ENCODE measurements around the gene MEF2D.

MEF2D gene

DNA sequence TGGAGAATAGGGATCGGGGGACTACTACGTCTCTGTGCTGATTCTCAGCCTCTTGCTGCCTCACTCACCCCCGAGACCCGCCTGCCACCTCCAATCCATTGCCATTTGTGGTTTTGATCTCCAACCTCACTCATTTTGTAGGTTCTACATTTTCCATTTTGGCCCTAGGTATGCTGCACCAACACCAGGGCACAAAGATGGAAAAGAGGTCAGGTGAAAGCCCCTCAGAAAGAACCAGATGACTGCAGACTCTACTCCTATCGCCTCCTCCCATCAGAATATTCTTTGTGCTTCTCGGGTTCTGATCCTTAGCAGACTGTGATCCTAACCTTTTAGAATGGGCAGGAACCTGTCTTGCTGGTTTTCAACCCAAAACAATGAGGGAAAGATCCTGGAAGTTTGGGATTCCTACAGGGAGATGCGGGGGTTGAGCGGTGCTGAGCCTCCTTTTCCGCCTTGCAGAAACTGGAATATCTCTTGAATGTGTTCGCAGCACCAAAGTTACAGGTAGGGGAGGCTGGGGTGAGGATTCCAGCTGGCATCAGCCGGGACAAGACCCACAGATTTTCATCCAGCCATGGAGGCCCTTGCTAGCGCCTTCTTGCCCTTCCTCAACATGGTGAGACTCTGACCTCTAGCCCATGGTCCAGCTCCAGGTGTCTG is 78.5 kb downstream of the MEF2D start:
- no peak for DNase-seq

DNA sequence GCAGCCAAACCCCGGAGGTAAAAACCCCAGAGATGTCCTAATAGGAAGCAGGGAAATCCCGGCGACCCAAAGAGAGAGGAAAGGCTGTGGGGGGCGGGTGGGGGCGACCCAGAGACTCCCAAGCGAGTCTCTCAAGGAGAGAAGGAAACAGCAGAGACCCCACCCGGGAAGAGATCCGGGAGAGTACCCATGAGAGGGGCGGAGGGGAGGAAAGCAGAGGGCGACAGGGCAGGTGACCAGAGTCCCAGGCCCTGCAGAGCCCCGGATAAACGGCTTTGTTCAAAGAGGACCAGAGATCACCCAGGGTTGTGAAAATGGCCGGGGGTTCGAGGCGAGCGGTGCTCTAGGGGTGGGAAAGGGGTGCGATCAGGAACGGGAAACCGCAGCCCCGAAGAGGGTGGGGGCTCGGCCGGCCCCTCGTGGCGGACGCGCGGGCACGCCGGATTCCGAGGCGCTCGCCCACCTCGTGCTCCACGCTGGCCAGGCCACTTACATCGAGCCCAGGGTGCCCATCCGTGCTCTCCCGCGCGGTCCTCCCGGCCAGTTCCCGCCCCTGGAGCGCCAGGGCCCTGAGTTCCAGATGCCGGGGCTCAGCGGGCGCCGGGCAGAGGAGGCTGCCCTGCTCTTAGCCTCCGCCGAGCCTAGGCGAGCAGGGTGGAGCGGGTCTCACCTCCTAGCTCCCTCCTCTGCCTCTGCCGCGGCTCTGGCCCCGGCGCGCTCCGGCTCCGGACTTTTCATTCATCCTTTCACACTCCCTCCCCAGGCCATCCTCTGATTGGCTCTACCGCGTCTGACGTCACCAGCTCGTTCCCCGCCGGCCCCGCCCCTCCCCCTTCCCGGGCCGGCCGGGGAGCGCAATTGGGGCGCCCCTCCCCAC is 79.3 kb downstream of the MEF2D start:
- peak; percentile 42 for DNase-seq

DNA sequence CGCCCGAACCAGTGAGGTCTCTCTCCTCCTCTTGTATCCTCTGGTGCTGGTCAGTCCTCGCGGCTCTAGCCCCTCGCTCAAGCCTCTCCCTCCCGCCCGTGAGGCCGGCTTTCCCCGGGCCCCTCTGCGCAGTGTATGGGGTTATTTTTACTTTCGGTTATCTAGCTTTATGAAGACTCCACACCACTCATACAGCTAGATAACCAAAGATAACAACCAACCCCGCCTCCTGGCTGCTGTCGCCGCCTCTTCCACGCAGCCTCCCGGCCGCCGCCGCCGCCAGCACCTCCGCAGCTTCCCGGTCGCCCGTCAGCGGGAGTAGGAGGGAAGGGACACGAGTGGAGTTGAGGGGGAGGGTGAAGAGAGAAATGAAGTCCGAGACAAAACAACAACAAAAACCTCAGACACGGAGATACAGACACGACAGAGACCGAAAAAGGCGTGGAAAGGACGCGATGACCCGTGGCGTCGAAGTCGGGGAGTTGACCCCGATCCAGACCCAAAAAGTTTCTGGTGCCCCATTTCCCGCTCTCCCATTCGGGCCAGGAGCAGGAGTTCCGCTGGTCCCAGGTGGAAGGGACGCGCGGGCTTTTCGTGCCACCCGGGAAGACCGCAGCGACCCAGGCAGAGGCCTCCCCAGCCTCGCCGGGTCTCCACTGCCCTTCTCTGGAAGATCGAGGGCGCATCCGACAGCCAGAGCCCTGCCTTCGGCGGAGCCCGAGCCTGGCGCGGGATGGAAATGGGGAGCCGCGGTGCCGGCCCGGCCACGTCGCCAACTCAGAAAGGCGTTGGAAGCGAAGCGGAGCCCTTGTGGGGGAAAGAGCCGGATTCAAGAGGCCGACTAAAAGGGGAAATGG is 80.1 kb downstream of the MEF2D start:
- DNase-seq: peak; percentile 25

DNA sequence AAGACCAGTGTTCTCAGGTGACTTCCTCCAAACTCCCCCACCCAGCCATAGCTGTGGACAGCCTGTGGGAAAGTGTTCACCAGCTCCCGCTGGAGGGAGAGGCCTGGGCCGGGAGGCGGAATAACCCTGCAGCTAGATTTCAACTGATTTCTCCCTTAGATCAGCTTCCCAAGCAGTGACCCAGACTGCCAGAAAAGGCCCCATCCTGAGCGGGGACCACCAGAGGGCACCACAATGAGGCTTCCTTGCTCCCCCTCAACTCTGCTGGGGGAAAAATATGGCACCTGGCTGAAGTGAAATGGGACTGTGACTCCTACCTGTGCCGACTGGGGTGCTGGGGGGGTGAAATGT is 80.7 kb downstream of the MEF2D start:
- peak; percentile 11 for DNase-seq

DNA sequence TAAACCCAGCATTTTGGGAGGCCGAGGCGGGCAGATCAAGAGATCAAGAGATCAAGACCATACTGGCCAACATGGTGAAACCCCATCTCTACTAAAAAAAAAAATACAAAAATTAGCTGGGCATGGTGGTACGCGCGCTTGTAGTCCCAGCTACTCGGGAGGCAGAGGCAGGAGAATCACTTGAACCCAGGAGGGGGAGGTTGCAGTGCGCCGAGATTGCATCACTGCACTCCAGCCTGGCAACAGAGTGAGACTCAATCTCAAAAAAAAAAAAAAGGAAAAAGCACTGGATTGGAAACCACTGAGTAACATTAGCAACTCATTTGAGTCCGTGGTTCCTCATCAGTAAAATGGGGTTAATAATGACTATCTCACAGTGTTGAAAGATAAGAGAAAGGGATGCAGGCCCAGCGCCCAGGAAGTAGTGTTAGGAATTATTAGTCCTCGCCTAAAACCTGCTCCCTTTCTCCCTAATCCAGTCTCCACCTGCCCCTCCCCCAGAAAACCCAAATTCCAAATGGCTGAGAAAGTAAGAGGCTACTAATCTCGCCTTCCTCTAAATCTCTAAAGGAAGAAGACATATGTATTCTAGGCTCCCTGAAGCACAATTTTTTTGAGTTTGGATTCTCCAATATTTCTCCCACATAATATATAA is 82.0 kb downstream of the MEF2D start:
- DNase-seq: no peak

DNA sequence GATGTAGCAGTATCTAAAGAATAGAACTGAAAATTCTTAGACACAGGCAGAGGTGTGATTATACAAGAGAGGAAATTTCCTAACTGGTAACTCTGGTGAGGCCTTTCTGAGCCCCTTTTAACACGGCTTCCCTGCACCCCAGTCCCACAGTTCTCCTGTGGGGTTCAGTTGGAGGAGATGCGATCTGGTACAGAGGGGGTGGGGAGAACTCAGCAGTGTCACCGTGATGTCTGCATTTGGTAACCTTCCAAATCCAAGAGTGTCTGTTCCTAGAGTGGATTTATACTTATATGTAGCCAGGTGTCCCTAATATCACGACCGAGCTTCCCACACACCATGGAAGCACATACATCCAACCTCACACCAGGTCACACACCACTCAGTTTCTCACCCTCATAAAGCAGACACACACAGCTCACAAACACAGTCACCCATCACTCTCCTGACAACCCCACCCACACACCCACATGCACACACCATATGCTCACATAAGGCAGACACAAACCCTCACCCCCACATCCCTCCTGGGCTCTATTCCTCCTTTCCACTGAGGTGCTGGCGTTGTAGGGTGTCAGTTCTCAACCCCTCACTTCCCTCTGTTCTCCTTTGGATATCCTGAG is 83.1 kb downstream of the MEF2D start:
- DNase-seq: no peak

DNA sequence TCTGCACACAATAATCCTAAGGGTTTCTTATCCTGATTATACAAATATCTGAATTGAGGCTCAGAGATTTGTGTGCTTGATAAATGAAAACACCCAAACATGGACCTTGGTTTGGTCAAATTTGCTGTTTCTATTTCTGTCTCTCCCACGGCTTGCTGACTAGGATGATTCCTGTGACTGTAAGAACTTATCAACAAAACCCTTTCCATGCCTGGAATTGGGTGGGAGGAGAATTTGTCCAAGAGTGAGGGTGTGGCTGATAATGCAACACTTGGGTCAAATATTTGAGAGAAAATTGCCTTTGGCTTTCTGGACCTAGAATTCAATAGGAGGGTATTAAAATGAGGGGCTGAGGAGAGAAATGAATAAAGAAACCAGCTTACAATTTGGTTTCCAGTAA is 83.6 kb downstream of the MEF2D start:
- DNase-seq: no peak

DNA sequence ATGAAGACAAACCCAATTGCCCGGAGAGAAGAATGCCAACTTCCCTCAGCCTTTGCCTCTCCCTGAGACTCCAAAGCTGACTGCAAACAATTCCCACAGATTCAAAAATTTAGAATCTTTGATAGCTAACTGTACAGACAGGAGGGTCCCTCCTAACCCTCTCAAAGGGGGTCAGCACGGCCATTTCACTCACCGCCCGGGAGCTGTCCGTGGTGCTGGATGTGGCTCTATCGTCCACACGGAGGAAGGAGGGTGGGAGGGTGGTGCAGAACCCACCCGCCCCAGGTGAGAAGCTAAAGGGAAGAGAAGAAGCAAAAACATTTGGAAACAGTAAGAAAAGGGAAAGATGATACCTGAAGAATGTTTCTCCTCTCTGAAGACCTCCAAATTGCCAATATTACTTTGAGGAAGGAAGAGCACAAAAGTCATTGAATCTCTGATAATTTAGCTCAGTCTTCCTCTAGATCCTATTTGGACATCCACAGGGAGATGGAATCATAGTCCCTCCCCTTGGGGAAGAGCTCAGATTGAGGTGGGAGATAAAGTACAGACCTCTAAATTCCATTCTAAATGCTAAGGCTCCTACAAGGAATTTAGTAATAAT is 86.0 kb downstream of the MEF2D start:
- DNase-seq: no peak
